ENCODE data around the gene TRABD2B.

GRCh38 chr1:48000883-48001282, 3.7 kb upstream of the TRABD2B start:
- TF ChIP-seq CTCF (IDR thresholded peaks at IDR 0.05; ENCODE audit: insufficient read depth, low read length, poor library complexity, severe bottlenecking), result no peak
- TF ChIP-seq EZH2phosphoT487 (conservative IDR thresholded peaks at IDR 0.05; ENCODE audit: low read length), result no peak
